Kidney epithelial cell (primary cell): ENCODE data around the gene HDAC7. TPM values are rescaled to one million over a fixed set of nuclear protein-coding genes. Genes with fewer than 3 reads are reported as not detected.

Experiments
- DNase-seq: peaks from one replicate; pipeline ENCODE4 v3.0.0-alpha.2; 2010; ENCODE audit warnings: low read depth
- H3K27me3 ChIP-seq: 2 replicates; pipeline ENCODE4 v1.6.0; 2011; ENCODE audit warnings: low read length; ENCODE audit not compliant: control insufficient read depth, insufficient read depth
- H3K36me3 ChIP-seq: 2 replicates; pipeline ENCODE4 v1.5.1; 2011; ENCODE audit warnings: low read length; ENCODE audit not compliant: control insufficient read depth, insufficient read depth
- H3K4me3 ChIP-seq: 2 replicates; pipeline ENCODE4 v1.5.1; 2011; ENCODE audit warnings: low read depth, mild to moderate bottlenecking, control low read depth, low read length
- CTCF ChIP-seq: IDR thresholded peaks from 2 replicates; pipeline ENCODE4 v1.5.1; 2011; ENCODE audit warnings: mild to moderate bottlenecking, moderate library complexity, low read length, control low read depth, inconsistent platforms; ENCODE audit not compliant: insufficient read depth, poor library complexity, severe bottlenecking
- total RNA-seq: library from RNA; depleted of rRNA; stranded (reverse); fragments of >200 nt; gene quantifications from 2 replicates; pipeline ENCODE4 v1.2.3, GENCODE V29; 2015

HDAC7 gene
- total RNA-seq, 1 donor from 2014 or later, result 52.1 TPM

- no peaks in the 10 kb centered on the region for H3K27me3 ChIP-seq
- no peak for TF ChIP-seq CTCF
- DNase-seq, result no peak
- H3K36me3 ChIP-seq, result no peaks in the 10 kb centered on the region
- no peak overlapping the region for H3K4me3 ChIP-seq
Measured at GRCh38 chr12:47852096-47852571, 32.4 kb upstream of the HDAC7 start.

GRCh38 chr12:47851303-47851952, 31.7 kb upstream of the HDAC7 start:
- H3K4me3 ChIP-seq, result no peak overlapping the region
- no peaks in the 10 kb centered on the region for H3K36me3 ChIP-seq
- TF ChIP-seq CTCF, result no peak
- H3K27me3 ChIP-seq, result no peaks in the 10 kb centered on the region
- no peak for DNase-seq

DNA sequence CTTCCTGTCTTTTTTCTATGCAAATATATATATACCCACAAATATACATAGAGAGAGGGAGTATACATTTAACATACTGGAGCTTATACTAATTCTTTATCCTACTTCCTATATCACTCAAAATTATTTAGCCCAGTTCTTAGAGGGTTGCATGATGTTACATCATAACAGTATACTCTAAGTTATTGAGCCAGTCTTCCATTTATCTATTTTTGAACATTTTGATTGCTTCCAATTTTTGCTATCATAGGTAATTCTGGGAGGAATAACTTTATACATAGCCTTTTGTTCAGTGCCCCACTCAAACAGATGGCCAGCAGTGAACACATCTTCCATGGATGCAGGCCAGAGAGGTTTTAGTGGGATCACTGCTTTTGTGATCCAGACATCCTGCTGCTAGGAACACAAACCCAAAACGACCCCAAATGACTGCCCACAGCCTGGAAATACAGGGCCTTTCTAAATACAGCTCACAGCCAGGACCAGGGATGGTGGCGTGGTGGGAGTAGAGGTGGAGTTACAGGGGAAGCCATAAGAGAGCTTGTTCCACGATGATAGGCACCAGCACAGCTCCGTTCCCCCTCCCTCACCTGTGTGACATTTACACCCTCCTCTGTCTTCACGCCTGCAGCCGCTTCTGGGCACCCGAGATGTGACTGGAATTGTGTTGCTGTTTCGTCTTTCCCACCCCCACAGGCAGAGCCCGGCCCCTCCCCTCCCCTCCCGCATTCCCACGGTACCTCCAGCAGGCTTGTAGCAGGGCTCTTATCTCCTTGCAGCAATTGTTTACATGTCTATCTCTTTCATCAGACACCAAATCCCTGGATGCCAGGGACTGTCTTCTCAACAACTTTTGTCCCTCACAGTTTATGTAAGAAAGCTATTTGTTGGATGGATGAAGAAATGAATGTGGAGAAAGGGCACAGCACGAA, 30.7 kb upstream of the HDAC7 start:
- H3K36me3 ChIP-seq, result no peaks in the 10 kb centered on the region
- H3K4me3 ChIP-seq, result no peak overlapping the region
- DNase-seq, result no peak
- no peaks in the 10 kb centered on the region for H3K27me3 ChIP-seq
- no peak for TF ChIP-seq CTCF

DNA sequence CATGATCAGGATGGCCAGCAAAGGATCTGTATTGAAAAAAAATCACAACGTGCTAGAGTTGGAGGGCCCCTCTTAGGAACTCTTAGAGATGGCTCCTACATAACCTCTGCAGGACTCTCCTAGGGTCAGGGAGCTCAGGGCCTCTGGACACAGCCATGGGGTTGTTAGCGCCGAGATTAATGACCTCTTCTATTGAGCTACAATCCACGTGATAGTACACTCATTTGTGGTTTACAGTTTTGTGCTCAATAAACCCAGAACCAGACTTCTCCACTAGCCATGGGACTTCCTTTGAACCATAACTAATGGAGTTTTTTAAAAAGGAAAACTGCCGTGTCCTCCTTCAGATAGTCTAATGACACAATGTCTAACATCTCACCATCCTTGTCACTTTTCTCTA, 29.6 kb upstream of the HDAC7 start:
- Histone ChIP-seq H3K4me3 (no peak overlapping the region), H3K36me3 (no peaks in the 10 kb centered on the region), H3K27me3 (no peaks in the 10 kb centered on the region)
- DNase-seq, result no peak
- TF ChIP-seq CTCF, result no peak

DNA sequence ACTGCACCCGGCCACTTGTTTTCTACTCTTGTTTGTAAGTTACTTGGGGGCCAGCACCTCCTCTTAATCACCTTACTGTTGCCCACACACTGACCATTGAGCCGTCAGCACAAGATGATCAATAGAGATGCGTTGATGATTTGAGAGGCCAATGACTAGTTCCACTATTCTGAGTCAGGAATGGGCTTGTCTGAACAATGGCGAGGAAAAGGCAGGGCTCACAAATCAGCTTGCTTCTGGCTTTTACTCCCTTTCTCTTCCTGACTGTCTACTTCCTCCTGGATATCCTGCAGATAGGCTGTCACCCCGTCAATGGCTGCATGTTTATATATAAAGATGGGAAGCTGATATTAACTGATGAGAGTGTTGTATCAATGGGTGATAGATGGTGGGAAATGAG, 29.1 kb upstream of the HDAC7 start:
- no peak for DNase-seq
- H3K36me3 ChIP-seq, result no peaks in the 10 kb centered on the region
- no peaks in the 10 kb centered on the region for H3K27me3 ChIP-seq
- H3K4me3 ChIP-seq, result no peak overlapping the region
- TF ChIP-seq CTCF, result no peak
